ENCODE results near the gene CCDC177. TPM values are rescaled to one million over a fixed set of nuclear protein-coding genes. Genes with fewer than 3 reads are reported as not detected.
A peak's percentile ranks its signal among the peaks of the same experiment; 100 is the strongest.

CCDC177 gene
- total and polyA plus RNA-seq, 9 of the 15 experiments (the other 6 are each of a cell fraction or from before 2014, with no cell fraction given), result not detected

DNA sequence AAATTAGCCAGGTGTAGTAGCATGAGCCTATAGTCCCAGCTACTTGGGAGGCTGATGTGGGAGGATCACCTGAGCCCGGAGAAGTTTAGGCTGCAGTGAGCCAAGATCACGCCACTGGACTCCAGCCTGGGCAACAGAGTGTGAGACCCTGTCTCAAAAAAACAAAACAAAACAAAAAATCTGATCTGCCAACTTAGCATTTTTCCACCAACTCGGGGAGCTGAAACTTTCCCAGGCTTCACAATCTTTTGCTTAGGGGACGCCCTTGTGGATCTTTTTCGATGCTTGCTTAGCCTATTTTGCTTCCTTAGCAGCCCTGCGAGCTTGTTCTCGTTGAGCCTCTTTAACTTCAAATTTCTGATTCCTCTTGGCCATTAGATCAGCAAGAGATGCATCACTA is 13.8 kb downstream of the CCDC177 start:
- ATAC-seq, result no peak
- POLR2A ChIA-PET, result interaction anchor here (0.8 to 1.2 kb wide), 4 partner anchors 10 to 32 kb away, joined by 3 read pairs; no protein-coding TSS in a partner anchor

More for the DNA sequence above, 13.8 kb downstream of the CCDC177 start:
- 1% methylated on average over 7 of the region's 7 CpGs for WGBS (ENCODE audit: insufficient coverage, low coverage, missing lambda C conversion rate)
- Histone ChIP-seq H3K4me1 (replicated peaks in 1 of 2; ENCODE audit: control insufficient read depth in 2 of 2, insufficient read depth in 2 of 2, low read length in 2 of 2) (no peaks in the 10 kb centered on the region), H3K27ac (ENCODE audit: extremely low read depth, low read depth, low read length) (no peak overlapping the region), H3K9me3 (replicated peaks; ENCODE audit: control insufficient read depth, insufficient read depth, low read depth, low read length) (no peaks in the 10 kb centered on the region), H3K4me2 (ENCODE audit: insufficient read depth, low read length) (no peak overlapping the region), H3K27me3 (ENCODE audit: control insufficient read depth in 2 of 2, insufficient read depth in 2 of 2, low read length in 2 of 2) (peaks cover 4 to 23% of the 10 kb centered on the region in 2 experiments; a peak in 3 of 5 replicates), H3K36me3 (ENCODE audit: control insufficient read depth, insufficient read depth, low read length) (no peaks in the 10 kb centered on the region), H3K9ac (ENCODE audit: insufficient read depth in 1 of 2, low read depth in 2 of 2, low read length in 2 of 2) (no peak overlapping the region), H3K9me1 (ENCODE audit: control insufficient read depth, insufficient read depth, low read length) (no peaks in the 10 kb centered on the region), H4K20me1 (replicated peaks; ENCODE audit: control insufficient read depth, insufficient read depth, low read length) (no peaks in the 10 kb centered on the region), H3K79me2 (ENCODE audit: control insufficient read depth, insufficient read depth, low read length) (no peaks in the 10 kb centered on the region), H3K4me3 (no peak overlapping the region), H2AFZ (ENCODE audit: low read depth, low read length) (no peak overlapping the region)
- TF ChIP-seq STAT5B (CRISPR knock-in tag; IDR thresholded peaks at IDR 0.05) (no peak), GTF2F1 (IDR thresholded peaks at IDR 0.05; ENCODE audit: low read depth, low read length) (no peak), KLF10 (CRISPR knock-in tag; IDR thresholded peaks at IDR 0.05) (no peak), SIN3A (IDR thresholded peaks at IDR 0.05; ENCODE audit: borderline replicate concordance in 2 of 2, control insufficient read depth in 1 of 2, low read depth in 2 of 2, low read length in 2 of 2) (no peak), ZNF316 (IDR thresholded peaks at IDR 0.05) (peak; percentile 30; the same call in 1 of the 2 replicates), MAFF (IDR thresholded peaks at IDR 0.05; ENCODE audit: low read length) (no peak), FOS (IDR thresholded peaks at IDR 0.05; ENCODE audit: extremely low read depth, insufficient read length) (no peak), YY1 (IDR thresholded peaks at IDR 0.05; ENCODE audit: borderline replicate concordance in 1 of 3, control insufficient read depth in 1 of 3, extremely low read depth in 1 of 3, insufficient read depth in 3 of 3, insufficient read length in 1 of 3, insufficient replicate concordance in 2 of 3, low read depth in 1 of 3, low read length in 2 of 3) (no peak), PCBP2 (IDR thresholded peaks at IDR 0.05; ENCODE audit: low read depth, low read length, poor library complexity, severe bottlenecking) (no peak), RBM17 (IDR thresholded peaks at IDR 0.05; ENCODE audit: borderline replicate concordance, low read depth, low read length) (no peak), C11orf30 (IDR thresholded peaks at IDR 0.05; ENCODE audit: low read depth) (peak; percentile 35; the same call in 1 of the 2 replicates), BHLHE40 (IDR thresholded peaks at IDR 0.05; ENCODE audit: low read length) (no peak)
- TF ChIP-seq, protein P1, sequence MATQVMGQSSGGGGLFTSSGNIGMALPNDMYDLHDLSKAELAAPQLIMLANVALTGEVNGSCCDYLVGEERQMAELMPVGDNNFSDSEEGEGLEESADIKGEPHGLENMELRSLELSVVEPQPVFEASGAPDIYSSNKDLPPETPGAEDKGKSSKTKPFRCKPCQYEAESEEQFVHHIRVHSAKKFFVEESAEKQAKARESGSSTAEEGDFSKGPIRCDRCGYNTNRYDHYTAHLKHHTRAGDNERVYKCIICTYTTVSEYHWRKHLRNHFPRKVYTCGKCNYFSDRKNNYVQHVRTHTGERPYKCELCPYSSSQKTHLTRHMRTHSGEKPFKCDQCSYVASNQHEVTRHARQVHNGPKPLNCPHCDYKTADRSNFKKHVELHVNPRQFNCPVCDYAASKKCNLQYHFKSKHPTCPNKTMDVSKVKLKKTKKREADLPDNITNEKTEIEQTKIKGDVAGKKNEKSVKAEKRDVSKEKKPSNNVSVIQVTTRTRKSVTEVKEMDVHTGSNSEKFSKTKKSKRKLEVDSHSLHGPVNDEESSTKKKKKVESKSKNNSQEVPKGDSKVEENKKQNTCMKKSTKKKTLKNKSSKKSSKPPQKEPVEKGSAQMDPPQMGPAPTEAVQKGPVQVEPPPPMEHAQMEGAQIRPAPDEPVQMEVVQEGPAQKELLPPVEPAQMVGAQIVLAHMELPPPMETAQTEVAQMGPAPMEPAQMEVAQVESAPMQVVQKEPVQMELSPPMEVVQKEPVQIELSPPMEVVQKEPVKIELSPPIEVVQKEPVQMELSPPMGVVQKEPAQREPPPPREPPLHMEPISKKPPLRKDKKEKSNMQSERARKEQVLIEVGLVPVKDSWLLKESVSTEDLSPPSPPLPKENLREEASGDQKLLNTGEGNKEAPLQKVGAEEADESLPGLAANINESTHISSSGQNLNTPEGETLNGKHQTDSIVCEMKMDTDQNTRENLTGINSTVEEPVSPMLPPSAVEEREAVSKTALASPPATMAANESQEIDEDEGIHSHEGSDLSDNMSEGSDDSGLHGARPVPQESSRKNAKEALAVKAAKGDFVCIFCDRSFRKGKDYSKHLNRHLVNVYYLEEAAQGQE (IDR thresholded peaks at IDR 0.05; ENCODE audit: borderline replicate concordance), result no peak
- TF ChIP-seq, protein P1 (CRISPR knock-in tag; IDR thresholded peaks at IDR 0.05; ENCODE audit: low read depth), result no peak
- TF ChIP-seq, protein P2, sequence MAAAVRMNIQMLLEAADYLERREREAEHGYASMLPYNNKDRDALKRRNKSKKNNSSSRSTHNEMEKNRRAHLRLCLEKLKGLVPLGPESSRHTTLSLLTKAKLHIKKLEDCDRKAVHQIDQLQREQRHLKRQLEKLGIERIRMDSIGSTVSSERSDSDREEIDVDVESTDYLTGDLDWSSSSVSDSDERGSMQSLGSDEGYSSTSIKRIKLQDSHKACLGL (CRISPR knock-in tag; IDR thresholded peaks at IDR 0.05; ENCODE audit: borderline replicate concordance, poor library complexity, severe bottlenecking), result no peak
- BruUV-seq (replicated peaks), result no TSS peak
- CTCF ChIA-PET (ENCODE audit: low intra/inter-chr PET ratio), result no interaction called here
- no peak for FAIRE-seq
- in situ Hi-C loops (cut with MboI) (loop anchor here (25.0 kb wide), 1 partner anchor 476 kb away; no protein-coding TSS in a partner anchor), intact Hi-C loops (cut with micrococcal nuclease) (no loop called here)
- no peak for DNase-seq (ENCODE audit: extremely low read depth in 1 of 4, low spot score in 3 of 4)
